SIG-M5 (cell line): ENCODE data around the gene SLC25A22.

Experiments
- DNase-seq: peaks from one replicate; lab custom pipeline; 2025; lab: John Stamatoyannopoulos, UW

Gene SLC25A22

GRCh38 chr11:833849-834311, 35.8 kb upstream of the SLC25A22 start:
- no peak for DNase-seq

- DNase-seq: no peak
These were observed 35.2 kb upstream of the SLC25A22 start for GRCh38 chr11:833114-833791.

- no peak for DNase-seq
These were observed 34.5 kb upstream of the SLC25A22 start, which contains the start of gene CD151 for GRCh38 chr11:832529-833113. Gene CD151 (plus strand): TSS chr11:832952. CDS start chr11:836070, 3,118 bp downstream.

GRCh38 chr11:831961-832528, 34.0 kb upstream of the SLC25A22 start:
- DNase-seq: no peak

GRCh38 chr11:831118-831864, 33.2 kb upstream of the SLC25A22 start:
- DNase-seq: no peak

GRCh38 chr11:830295-831117, 32.4 kb upstream of the SLC25A22 start:
- no peak for DNase-seq

GRCh38 chr11:829847-830294, 31.8 kb upstream of the SLC25A22 start:
- no peak for DNase-seq

GRCh38 chr11:829176-829846, 31.2 kb upstream of the SLC25A22 start:
- DNase-seq: no peak

- DNase-seq: no peak
These were observed 30.6 kb upstream of the SLC25A22 start for GRCh38 chr11:828506-829175.

GRCh38 chr11:827897-828192, 29.8 kb upstream of the SLC25A22 start, which contains the start of gene CRACR2B:
Gene CRACR2B (plus strand): TSS chr11:827919. CDS start chr11:828608, 689 bp downstream.
- no peak for DNase-seq

GRCh38 chr11:827146-827896, 29.2 kb upstream of the SLC25A22 start:
- DNase-seq: no peak

- DNase-seq: no peak
These were observed 28.7 kb upstream of the SLC25A22 start for GRCh38 chr11:826836-827145.

- no peak for DNase-seq
These were observed 28.1 kb upstream of the SLC25A22 start for GRCh38 chr11:826227-826621.

GRCh38 chr11:825366-826226, 27.5 kb upstream of the SLC25A22 start:
- no peak for DNase-seq

GRCh38 chr11:824942-825341, 26.9 kb upstream of the SLC25A22 start:
- no peak for DNase-seq

- DNase-seq: no peak
These were observed 26.3 kb upstream of the SLC25A22 start for GRCh38 chr11:824292-824880.

- DNase-seq: no peak
These were observed 25.6 kb upstream of the SLC25A22 start for GRCh38 chr11:823441-824291.
